GM12873 (cell line): ENCODE measurements around the gene LYPD6B.

ENCODE experiments used
- CTCF ChIP-seq: IDR thresholded peaks from 2 replicates; pipeline ENCODE4 v1.5.1; 2012; ENCODE audit warnings: low read depth, mild to moderate bottlenecking, moderate library complexity, low read length, control low read depth; ENCODE audit not compliant: insufficient read depth; ENCODE audit errors: missing control alignments

The LYPD6B gene

GRCh38 chr2:149188291-149188690 is 149.8 kb downstream of the LYPD6B start:
- no peak for TF ChIP-seq CTCF

DNA sequence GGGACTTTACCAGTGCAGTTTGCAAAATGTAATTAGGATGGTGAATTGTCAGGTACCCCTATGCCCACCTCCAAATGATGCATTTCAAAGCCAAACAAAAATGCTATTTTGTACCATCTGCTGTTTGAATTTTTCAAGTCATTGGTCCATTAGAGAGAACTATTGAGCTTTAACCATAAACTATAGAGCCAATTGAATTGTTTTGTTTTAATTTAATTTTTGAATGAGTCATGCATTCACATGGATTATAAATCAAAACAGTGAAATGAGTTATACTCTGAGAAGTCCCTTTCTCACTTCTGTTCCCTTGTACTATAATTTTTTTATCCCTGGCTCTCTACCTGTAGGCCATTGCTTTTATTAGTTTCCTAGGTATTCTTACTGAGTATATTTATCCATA is 151.3 kb downstream of the LYPD6B start:
- no peak for TF ChIP-seq CTCF

- TF ChIP-seq CTCF = no peak
Observed at GRCh38 chr2:149191915-149192314, 153.4 kb downstream of the LYPD6B start.

DNA sequence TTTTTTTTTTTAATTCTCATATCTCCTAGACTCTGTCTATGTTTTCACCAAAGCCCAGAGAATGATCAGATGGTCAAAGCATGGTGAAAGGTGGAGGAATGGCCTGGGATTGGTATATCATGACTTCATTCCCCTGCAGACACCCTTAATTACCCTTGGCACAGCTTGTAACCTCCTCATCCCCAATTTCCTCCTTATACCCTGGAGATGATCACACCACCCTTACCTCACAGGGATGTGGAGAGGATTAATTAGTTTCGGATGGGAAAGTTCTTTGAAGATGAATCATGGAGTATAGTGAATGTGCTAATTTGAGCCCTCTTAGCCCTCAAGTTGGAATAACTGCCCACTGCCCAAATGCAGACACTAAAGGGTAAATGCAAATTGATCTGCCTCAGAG is 153.9 kb downstream of the LYPD6B start:
- TF ChIP-seq CTCF = no peak

DNA sequence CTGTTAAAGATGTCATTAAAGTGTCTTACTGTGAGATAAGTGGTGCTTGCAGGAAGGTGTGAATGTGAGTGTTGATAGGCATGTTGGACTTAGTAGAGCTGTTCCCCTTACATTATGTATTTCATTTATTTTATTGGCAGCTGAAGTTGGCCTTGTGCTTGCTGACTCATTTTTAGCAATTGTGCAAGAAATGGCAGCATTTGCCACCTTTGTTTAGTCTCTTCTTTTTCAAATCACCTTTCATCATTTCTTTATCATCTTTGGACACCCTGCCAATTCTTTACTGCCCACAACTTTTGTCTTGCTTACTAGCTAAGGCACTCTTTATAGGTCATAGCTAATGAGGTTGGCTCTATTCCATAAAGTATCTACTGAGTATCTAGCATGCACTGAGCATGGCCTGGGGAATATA is 161.6 kb downstream of the LYPD6B start:
- TF ChIP-seq CTCF = no peak

- TF ChIP-seq CTCF = no peak
Observed at GRCh38 chr2:149204686-149205085, 166.2 kb downstream of the LYPD6B start.

DNA sequence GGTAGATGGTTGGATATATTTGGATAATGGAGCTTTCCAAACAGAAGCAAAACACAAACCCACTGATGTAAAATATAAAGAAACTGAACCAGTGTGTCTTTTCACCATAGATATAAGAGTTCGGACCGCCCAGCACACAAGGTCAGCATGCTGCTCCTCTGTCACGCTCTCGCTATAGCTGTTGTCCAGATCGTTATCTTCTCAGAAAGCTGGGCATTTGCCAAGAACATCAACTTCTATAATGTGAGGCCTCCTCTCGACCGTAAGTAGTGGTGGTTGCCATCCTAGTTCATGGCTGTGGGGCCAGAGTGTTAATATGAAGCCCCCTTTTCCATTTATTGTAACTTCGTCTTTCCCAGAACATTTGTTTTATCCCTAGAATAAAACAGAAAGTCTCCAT is 166.6 kb downstream of the LYPD6B start:
- no peak for TF ChIP-seq CTCF
